Stomach (tissue), 9 donors: Measurements from ENCODE around the gene MAPKAPK2. TPM values are rescaled to one million over a fixed set of nuclear protein-coding genes. Genes with fewer than 3 reads are reported as not detected.

Experiments
- DNase-seq, 2 donors: peaks; one replicate each; pipeline versions ENCODE4 v3.0.0 to v3.0.0-alpha.2; 2013 to 2019
- H3K27ac ChIP-seq, 5 donors: fragments of 200-600 bp in 4 of 5; sonication (generic) in 4 of 5; one replicate each; pipeline ENCODE4 v1.5.1; 2013 to 2019; ENCODE audit warnings: mild to moderate bottlenecking in 1 of 5, moderate library complexity in 1 of 5
- H3K27me3 ChIP-seq, 3 donors: fragments of 200-600 bp; sonication (generic); one replicate each; pipeline ENCODE4 v1.5.1; 2017 to 2019; ENCODE audit warnings: mixed run types in 1 of 3
- H3K36me3 ChIP-seq, 4 donors: fragments of 200-600 bp; sonication (generic); 1 replicate in 3 of 4; 2 replicates in 1 of 4; pipeline ENCODE4 v1.5.1; 2016 to 2019
- H3K4me1 ChIP-seq, 4 donors: fragments of 200-600 bp; sonication (generic); one replicate each; pipeline ENCODE4 v1.5.1; 2016 to 2019
- H3K4me3 ChIP-seq, 4 donors: fragments of 200-600 bp; sonication (generic) in 3 of 4; one replicate each; pipeline ENCODE4 v1.5.1; 2016 to 2019; ENCODE audit warnings: mild to moderate bottlenecking in 1 of 4
- H3K9me3 ChIP-seq, 4 donors: fragments of 200-600 bp; sonication (generic); one replicate each; pipeline ENCODE4 v1.5.1; 2016 to 2019
- CTCF ChIP-seq, 7 experiments: fragments of 450-650 bp in 4 of 7; fragments of 200-600 bp in 3 of 7; sonication (generic) in 3 of 7; IDR thresholded peaks; one replicate each; pipeline ENCODE4 v1.5.1; 2016 to 2019; ENCODE audit warnings: antibody characterized with exemption in 7 of 7, control low read depth in 2 of 7, mild to moderate bottlenecking in 1 of 7
- EP300 ChIP-seq: sonication (generic); formaldehyde crosslinking; IDR thresholded peaks from one replicate; pipeline ENCODE4 v1.6.1; 2017; ENCODE audit warnings: antibody characterized with exemption
- POLR2A ChIP-seq, 4 donors: fragments of 450-650 bp; IDR thresholded peaks; one replicate each; pipeline ENCODE4 v1.6.1; 2016; ENCODE audit warnings: antibody characterized with exemption in 4 of 4, control low read depth in 2 of 4, mild to moderate bottlenecking in 1 of 4, moderate library complexity in 1 of 4
- POLR2AphosphoS5 ChIP-seq, 3 donors: sonication (generic); formaldehyde crosslinking; IDR thresholded peaks; one replicate each; pipeline ENCODE4 v1.6.1; 2016; ENCODE audit warnings: antibody characterized with exemption in 3 of 3
- WGBS, 5 donors: extraction: QIAGEN DNeasy Blood & Tissue Kit in 3 of 5; methylation state at CpG; one replicate each; pipeline versions ENCODE4 v1.1.5 to v1.1.7; 2013 to 2018; 5-methylcytosine and 5-hydroxymethylcytosine counted together
- intact Hi-C: fragments of 100-400 bp; cut with DNase I; formaldehyde crosslinking; loops from one replicate; pipeline ENCODE4 v1.15.1; 2023; ENCODE audit warnings: low total_unique reads
- polyA plus RNA-seq, 3 donors: library from polyadenylated mRNA; stranded (reverse); fragments of 200-250 nt; gene quantifications; one replicate each; pipeline ENCODE4 v1.2.3, GENCODE V29; 2013
- total RNA-seq, 5 donors: library from RNA; depleted of rRNA; stranded (reverse); fragments of >200 nt; gene quantifications; one replicate each; pipeline versions ENCODE4 v1.1.0 to v1.2.3, GENCODE V29; 2014 to 2016
- donor health status: healthy with polysubstance abuse.
- donor health status: Bipolar disorder and iron deficiency.
- donor health status: healthy.

The MAPKAPK2 gene
- total and polyA plus RNA-seq, 8 donors, result 22.6 to 78.0 (median 49.7) TPM

GRCh38 chr1:206664740-206665139 is 20.0 kb upstream of the MAPKAPK2 start:
- Histone ChIP-seq H3K4me3 (no peak overlapping the region), H3K27me3 (no peaks in the 10 kb centered on the region), H3K27ac (no peak overlapping the region), H3K36me3 (no peaks in the 10 kb centered on the region), H3K4me1 (peaks cover 16 to 31% (median 19%) of the 10 kb centered on the region in 4 donors), H3K9me3 (no peaks in the 10 kb centered on the region)
- TF ChIP-seq POLR2A (IDR thresholded peaks at IDR 0.05) (no peak), EP300 (no peak), CTCF (IDR thresholded peaks at IDR 0.05) (no peak), POLR2AphosphoS5 (IDR thresholded peaks at IDR 0.05) (no peak)
- DNase-seq, result no peak
- WGBS, 5 donors, result 60 to 72% (median 71%) methylated on average over 6 of the region's 6 CpGs
- intact Hi-C loops, result loop anchor here (5.0 to 10.0 kb wide), 2 partner anchors 32 to 170 kb away; no protein-coding TSS in a partner anchor

- Histone ChIP-seq H3K27me3 (no peaks in the 10 kb centered on the region), H3K27ac (no peak overlapping the region), H3K4me1 (peaks cover 11 to 26% (median 13%) of the 10 kb centered on the region in 4 donors), H3K4me3 (no peak overlapping the region), H3K36me3 (no peaks in the 10 kb centered on the region), H3K9me3 (no peaks in the 10 kb centered on the region)
- intact Hi-C loops, result loop anchor here (5.0 to 10.0 kb wide), 2 partner anchors 34 to 171 kb away; no protein-coding TSS in a partner anchor
- no peak for TF ChIP-seq POLR2AphosphoS5 (IDR thresholded peaks at IDR 0.05)
- 91 to 97% (median 93%) methylated on average over 3 of the region's 3 CpGs for WGBS, 5 donors
- no peak for DNase-seq
These were observed 18.6 kb upstream of the MAPKAPK2 start for GRCh38 chr1:206666031-206666561.

GRCh38 chr1:206666954-206667665 is 17.6 kb upstream of the MAPKAPK2 start:
- intact Hi-C loops, result loop anchor here (5.0 to 10.0 kb wide), 2 partner anchors 35 to 172 kb away; no protein-coding TSS in a partner anchor

GRCh38 chr1:206668351-206668750 is 16.4 kb upstream of the MAPKAPK2 start:
- H3K36me3 ChIP-seq, result no peaks in the 10 kb centered on the region
- H3K9me3 ChIP-seq, result no peaks in the 10 kb centered on the region
- no peaks in the 10 kb centered on the region for H3K27me3 ChIP-seq
- WGBS, 5 donors, result 56 to 81% (median 63%) methylated on average over 2 of the region's 2 CpGs
- H3K4me1 ChIP-seq, result peaks cover 19 to 29% (median 25%) of the 10 kb centered on the region in 4 donors
- H3K4me3 ChIP-seq, result no peak overlapping the region
- DNase-seq, result no peak
- intact Hi-C loops, result loop anchor here (5.0 to 10.0 kb wide), 2 partner anchors 36 to 174 kb away; no protein-coding TSS in a partner anchor
- TF ChIP-seq POLR2AphosphoS5 (IDR thresholded peaks at IDR 0.05) (no peak), POLR2A (IDR thresholded peaks at IDR 0.05) (no peak), CTCF (IDR thresholded peaks at IDR 0.05) (no peak), EP300 (no peak)
- no peak overlapping the region for H3K27ac ChIP-seq

More at GRCh38 chr1:206666954-206667665, 17.6 kb upstream of the MAPKAPK2 start:
- 67 to 84% (median 72%) methylated on average over 5 of the region's 5 CpGs for WGBS, 5 donors
- DNase-seq, result no peak
- no peak overlapping the region for H3K4me3 ChIP-seq
- no peaks in the 10 kb centered on the region for H3K9me3 ChIP-seq
- peaks cover 13 to 28% (median 15%) of the 10 kb centered on the region in 4 donors for H3K4me1 ChIP-seq
- no peaks in the 10 kb centered on the region for H3K36me3 ChIP-seq
- H3K27me3 ChIP-seq, result no peaks in the 10 kb centered on the region
- no peak for TF ChIP-seq CTCF (IDR thresholded peaks at IDR 0.05)
- TF ChIP-seq EP300, result no peak
- TF ChIP-seq POLR2A (IDR thresholded peaks at IDR 0.05), result no peak
- no peak overlapping the region for H3K27ac ChIP-seq
